HUES48 (cell line): ENCODE data around the gene ZNF391.

Experiments used
- H3K27ac ChIP-seq: one replicate; pipeline ENCODE4 v1.7.0; 2013; ENCODE audit warnings: low read depth, low read length, inconsistent platforms
- H3K27me3 ChIP-seq: 2 replicates; pipeline ENCODE4 v1.6.1; 2013; ENCODE audit warnings: mild to moderate bottlenecking, low read length; ENCODE audit not compliant: control insufficient read depth, insufficient read depth
- H3K36me3 ChIP-seq: 2 replicates; pipeline ENCODE4 v1.6.1; 2013; ENCODE audit warnings: low read length; ENCODE audit not compliant: control insufficient read depth, insufficient read depth
- H3K4me1 ChIP-seq: 2 replicates; pipeline ENCODE4 v1.6.1; 2013; ENCODE audit warnings: mild to moderate bottlenecking, low read length; ENCODE audit not compliant: control insufficient read depth, insufficient read depth
- H3K4me3 ChIP-seq: 2 replicates; pipeline ENCODE4 v1.5.1; 2013; ENCODE audit warnings: mild to moderate bottlenecking, low read depth, low read length
- H3K9ac ChIP-seq: 2 replicates; pipeline ENCODE4 v1.6.1; 2013; ENCODE audit warnings: mild to moderate bottlenecking, low read depth, low read length, moderate library complexity
- H3K9me3 ChIP-seq: 2 replicates; pipeline ENCODE4 v1.6.1; 2013; ENCODE audit warnings: low read length; ENCODE audit not compliant: control insufficient read depth, insufficient read depth

Gene ZNF391

GRCh38 chr6:27383481-27383880 is 5.1 kb upstream of the ZNF391 start:
- Histone ChIP-seq H3K9ac (no peak overlapping the region), H3K27ac (no peak overlapping the region), H3K4me3 (no peak overlapping the region), H3K4me1 (peaks cover 16% of the 10 kb centered on the region), H3K36me3 (no peaks in the 10 kb centered on the region), H3K27me3 (no peaks in the 10 kb centered on the region), H3K9me3 (peaks cover 2% of the 10 kb centered on the region; the same call in 1 of the 2 replicates)

GRCh38 chr6:27392623-27393022 is 4.1 kb downstream of the ZNF391 start:
- Histone ChIP-seq H3K27me3 (no peaks in the 10 kb centered on the region), H3K4me1 (peaks cover 3% of the 10 kb centered on the region; the same call in 1 of the 2 replicates), H3K9ac (no peak overlapping the region), H3K4me3 (no peak overlapping the region), H3K9me3 (peaks cover 25% of the 10 kb centered on the region), H3K36me3 (no peaks in the 10 kb centered on the region; the same call in 1 of the 2 replicates), H3K27ac (no peak overlapping the region)

GRCh38 chr6:27394073-27394472 is 5.5 kb downstream of the ZNF391 start:
- no peak overlapping the region for H3K9ac ChIP-seq
- no peak overlapping the region for H3K4me3 ChIP-seq
- no peaks in the 10 kb centered on the region; the same call in 1 of the 2 replicates for H3K36me3 ChIP-seq
- no peaks in the 10 kb centered on the region for H3K27me3 ChIP-seq
- peaks cover 3% of the 10 kb centered on the region; the same call in 1 of the 2 replicates for H3K4me1 ChIP-seq
- peaks cover 34% of the 10 kb centered on the region for H3K9me3 ChIP-seq
- no peak overlapping the region for H3K27ac ChIP-seq

GRCh38 chr6:27400877-27401642 is 12.5 kb downstream of the ZNF391 start:
- peaks cover 47% of the 10 kb centered on the region for H3K9me3 ChIP-seq
- H3K4me1 ChIP-seq, result no peaks in the 10 kb centered on the region

GRCh38 chr6:27406085-27406484 is 17.5 kb downstream of the ZNF391 start:
- H3K27me3 ChIP-seq, result no peaks in the 10 kb centered on the region

More at GRCh38 chr6:27400877-27401642, 12.5 kb downstream of the ZNF391 start:
- Histone ChIP-seq H3K27ac (no peak overlapping the region), H3K36me3 (peaks cover 28% of the 10 kb centered on the region), H3K27me3 (no peaks in the 10 kb centered on the region), H3K4me3 (no peak overlapping the region), H3K9ac (no peak overlapping the region)

GRCh38 chr6:27407153-27407814 is 18.7 kb downstream of the ZNF391 start:
- no peaks in the 10 kb centered on the region for H3K4me1 ChIP-seq
- H3K4me3 ChIP-seq, result no peak overlapping the region
- no peaks in the 10 kb centered on the region for H3K27me3 ChIP-seq
- peaks cover under 1% of the 10 kb centered on the region; the same call in 1 of the 2 replicates for H3K36me3 ChIP-seq
- no peak overlapping the region for H3K9ac ChIP-seq
- peaks cover under 1% of the 10 kb centered on the region for H3K9me3 ChIP-seq
- no peak overlapping the region for H3K27ac ChIP-seq

More at GRCh38 chr6:27406085-27406484, 17.5 kb downstream of the ZNF391 start:
- Histone ChIP-seq H3K4me3 (no peak overlapping the region), H3K4me1 (no peaks in the 10 kb centered on the region), H3K9ac (no peak overlapping the region), H3K36me3 (peaks cover 10% of the 10 kb centered on the region), H3K27ac (no peak overlapping the region), H3K9me3 (peaks cover 12% of the 10 kb centered on the region)

- no peaks in the 10 kb centered on the region for H3K4me1 ChIP-seq
- no peak overlapping the region for H3K9ac ChIP-seq
- no peak overlapping the region for H3K27ac ChIP-seq
- H3K4me3 ChIP-seq, result no peak overlapping the region
- H3K27me3 ChIP-seq, result no peaks in the 10 kb centered on the region
- peaks cover 4% of the 10 kb centered on the region for H3K9me3 ChIP-seq
- no peaks in the 10 kb centered on the region for H3K36me3 ChIP-seq
Measured at GRCh38 chr6:27414300-27414699, 25.7 kb downstream of the ZNF391 start.

- Histone ChIP-seq H3K4me1 (no peaks in the 10 kb centered on the region), H3K9ac (no peak overlapping the region), H3K27me3 (no peaks in the 10 kb centered on the region)
Measured at GRCh38 chr6:27414996-27415395, 26.4 kb downstream of the ZNF391 start.

GRCh38 chr6:27415898-27416297 is 27.3 kb downstream of the ZNF391 start:
- Histone ChIP-seq H3K27me3 (no peaks in the 10 kb centered on the region), H3K4me3 (no peak overlapping the region), H3K9me3 (peaks cover 4% of the 10 kb centered on the region), H3K9ac (no peak overlapping the region), H3K36me3 (no peaks in the 10 kb centered on the region), H3K4me1 (no peaks in the 10 kb centered on the region), H3K27ac (no peak overlapping the region)

More at GRCh38 chr6:27414996-27415395, 26.4 kb downstream of the ZNF391 start:
- no peak overlapping the region for H3K4me3 ChIP-seq
- no peak overlapping the region for H3K27ac ChIP-seq
- H3K36me3 ChIP-seq, result no peaks in the 10 kb centered on the region
- H3K9me3 ChIP-seq, result peaks cover 4% of the 10 kb centered on the region

GRCh38 chr6:27419363-27419762 is 30.8 kb downstream of the ZNF391 start:
- Histone ChIP-seq H3K27me3 (no peaks in the 10 kb centered on the region), H3K9ac (no peak overlapping the region), H3K4me3 (no peak overlapping the region), H3K36me3 (no peaks in the 10 kb centered on the region), H3K9me3 (peaks cover 4% of the 10 kb centered on the region), H3K4me1 (no peaks in the 10 kb centered on the region), H3K27ac (no peak overlapping the region)
